ENCODE results near the gene CXorf65.

CXorf65 gene

GRCh38 chrX:71067089-71067488, 39.5 kb downstream of the CXorf65 start:
- H3K4me2 ChIP-seq (ENCODE audit: insufficient read depth, low read length, poor library complexity, severe bottlenecking), result peak overlapping the region; percentile 57
- H3K14ac ChIP-seq (ENCODE audit: low read length), result no peak overlapping the region
- H2BK15ac ChIP-seq (ENCODE audit: low read length), result no peak overlapping the region
- no peaks in the 10 kb centered on the region for H3K79me1 ChIP-seq (ENCODE audit: low read depth, low read length)
- DNase-seq (ENCODE audit: low spot score), result no peak
- H2BK5ac ChIP-seq (ENCODE audit: low read length), result no peak overlapping the region
- peak overlapping the region; percentile 65 to 93 for H3K4me3 ChIP-seq (ENCODE audit: low read length in 2 of 2)
- no peak overlapping the region for H2BK120ac ChIP-seq (ENCODE audit: low read depth, low read length)
- no peak overlapping the region for H3K4ac ChIP-seq (ENCODE audit: low read length)
- no peaks in the 10 kb centered on the region for H3K27me3 ChIP-seq (ENCODE audit: control insufficient read depth in 3 of 3, insufficient read depth in 3 of 3, low read depth in 1 of 3, low read length in 3 of 3)
- H3K9ac ChIP-seq (ENCODE audit: low read depth, low read length, poor library complexity), result peak overlapping the region; percentile 72
- H3K36me3 ChIP-seq (replicated peaks in 1 of 2; ENCODE audit: control insufficient read depth in 2 of 2, insufficient read depth in 2 of 2, low read length in 2 of 2), result peaks cover 2 to 6% of the 10 kb centered on the region in 2 donors
- no peak overlapping the region for H3K23ac ChIP-seq (ENCODE audit: low read depth, low read length, poor library complexity)
- no CpG with 5 or more reads among the region's 2 CpGs for WGBS, 2 donors (ENCODE audit: extremely low coverage in 2 of 2, insufficient read length in 2 of 2, insufficient replicate concordance in 1 of 2)
- no peaks in the 10 kb centered on the region for H3K4me1 ChIP-seq (ENCODE audit: control insufficient read depth in 2 of 2, insufficient read depth in 1 of 2, low read depth in 1 of 2, low read length in 2 of 2)
- no peak overlapping the region for H2AK5ac ChIP-seq (ENCODE audit: low read depth, low read length)
- no peak overlapping the region for H3K18ac ChIP-seq (ENCODE audit: low read length)
- H3K9me3 ChIP-seq (replicated peaks in 1 of 2; ENCODE audit: control insufficient read depth in 2 of 2, insufficient read depth in 1 of 2, low read depth in 1 of 2, low read length in 2 of 2), result no peaks in the 10 kb centered on the region
- H2AFZ ChIP-seq (ENCODE audit: low read length), result peak overlapping the region; percentile 94
- no peak overlapping the region for H2BK12ac ChIP-seq (ENCODE audit: low read length)
- H4K91ac ChIP-seq (ENCODE audit: low read depth, low read length, poor library complexity), result no peak overlapping the region
- H3K27ac ChIP-seq (replicated peaks; ENCODE audit: low read length), result no peak overlapping the region
- H4K8ac ChIP-seq (ENCODE audit: low read depth, low read length), result no peak overlapping the region

DNA sequence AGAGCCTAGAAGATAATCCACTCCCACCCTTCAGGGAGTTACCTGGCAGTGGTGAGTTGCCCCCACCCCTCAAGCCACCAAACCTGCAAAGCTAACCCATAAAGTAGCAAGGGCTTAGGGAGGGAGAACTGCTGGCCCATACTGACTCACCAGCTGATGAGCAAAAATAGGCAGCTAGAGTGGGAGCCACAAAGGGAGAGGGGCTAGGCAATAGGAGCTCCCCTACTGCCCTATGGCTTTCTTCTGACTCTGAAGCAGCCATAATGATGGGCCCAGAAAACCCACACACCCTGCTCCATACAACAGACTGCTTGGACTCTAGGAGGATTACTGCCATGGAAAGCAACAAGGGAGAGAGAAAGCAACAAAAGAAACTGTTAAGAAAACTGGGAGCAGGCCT, 46.4 kb downstream of the CXorf65 start:
- no peak overlapping the region for H4K91ac ChIP-seq (ENCODE audit: low read depth, low read length, poor library complexity)
- H3K79me1 ChIP-seq (ENCODE audit: low read depth, low read length), result no peaks in the 10 kb centered on the region
- no peak overlapping the region for H2BK12ac ChIP-seq (ENCODE audit: low read length)
- H3K27me3 ChIP-seq (ENCODE audit: control insufficient read depth in 3 of 3, insufficient read depth in 3 of 3, low read depth in 1 of 3, low read length in 3 of 3), result no peaks in the 10 kb centered on the region
- peaks cover 9 to 45% of the 10 kb centered on the region in 2 donors for H3K36me3 ChIP-seq (replicated peaks in 1 of 2; ENCODE audit: control insufficient read depth in 2 of 2, insufficient read depth in 2 of 2, low read length in 2 of 2)
- H3K9ac ChIP-seq (ENCODE audit: low read depth, low read length, poor library complexity), result no peak overlapping the region
- H2AK5ac ChIP-seq (ENCODE audit: low read depth, low read length), result no peak overlapping the region
- H3K4ac ChIP-seq (ENCODE audit: low read length), result no peak overlapping the region
- H2BK15ac ChIP-seq (ENCODE audit: low read length), result no peak overlapping the region
- H2BK5ac ChIP-seq (ENCODE audit: low read length), result no peak overlapping the region
- H3K23ac ChIP-seq (ENCODE audit: low read depth, low read length, poor library complexity), result no peak overlapping the region
- H2AFZ ChIP-seq (ENCODE audit: low read length), result no peak overlapping the region
- H3K4me3 ChIP-seq (ENCODE audit: low read length in 2 of 2), result no peak overlapping the region
- H3K18ac ChIP-seq (ENCODE audit: low read length), result no peak overlapping the region
- DNase-seq (ENCODE audit: low spot score), result no peak
- no peak overlapping the region for H4K8ac ChIP-seq (ENCODE audit: low read depth, low read length)
- no peaks in the 10 kb centered on the region for H3K4me1 ChIP-seq (ENCODE audit: control insufficient read depth in 2 of 2, insufficient read depth in 1 of 2, low read depth in 1 of 2, low read length in 2 of 2)
- H2BK120ac ChIP-seq (ENCODE audit: low read depth, low read length), result no peak overlapping the region
- H3K14ac ChIP-seq (ENCODE audit: low read length), result no peak overlapping the region
- H3K4me2 ChIP-seq (ENCODE audit: insufficient read depth, low read length, poor library complexity, severe bottlenecking), result no peak overlapping the region
- H3K9me3 ChIP-seq (replicated peaks in 1 of 2; ENCODE audit: control insufficient read depth in 2 of 2, insufficient read depth in 1 of 2, low read depth in 1 of 2, low read length in 2 of 2), result no peaks in the 10 kb centered on the region
- H3K27ac ChIP-seq (replicated peaks; ENCODE audit: low read length), result no peak overlapping the region

GRCh38 chrX:71057848-71058530, 48.6 kb downstream of the CXorf65 start:
- no peak overlapping the region for H2BK12ac ChIP-seq (ENCODE audit: low read length)
- H3K9me3 ChIP-seq (replicated peaks in 1 of 2; ENCODE audit: control insufficient read depth in 2 of 2, insufficient read depth in 1 of 2, low read depth in 1 of 2, low read length in 2 of 2), result no peaks in the 10 kb centered on the region
- H3K23ac ChIP-seq (ENCODE audit: low read depth, low read length, poor library complexity), result no peak overlapping the region
- H2AK5ac ChIP-seq (ENCODE audit: low read depth, low read length), result no peak overlapping the region
- H3K18ac ChIP-seq (ENCODE audit: low read length), result no peak overlapping the region
- H3K4ac ChIP-seq (ENCODE audit: low read length), result no peak overlapping the region
- H3K4me3 ChIP-seq (ENCODE audit: low read length in 2 of 2), result no peak overlapping the region
- no peaks in the 10 kb centered on the region for H3K27me3 ChIP-seq (ENCODE audit: control insufficient read depth in 3 of 3, insufficient read depth in 3 of 3, low read depth in 1 of 3, low read length in 3 of 3)
- H3K14ac ChIP-seq (ENCODE audit: low read length), result no peak overlapping the region
- H2BK15ac ChIP-seq (ENCODE audit: low read length), result no peak overlapping the region
- H3K79me1 ChIP-seq (ENCODE audit: low read depth, low read length), result no peaks in the 10 kb centered on the region
- H3K4me2 ChIP-seq (ENCODE audit: insufficient read depth, low read length, poor library complexity, severe bottlenecking), result no peak overlapping the region
- no peak overlapping the region for H2AFZ ChIP-seq (ENCODE audit: low read length)
- no peak overlapping the region for H2BK5ac ChIP-seq (ENCODE audit: low read length)
- H2BK120ac ChIP-seq (ENCODE audit: low read depth, low read length), result no peak overlapping the region
- H3K27ac ChIP-seq (replicated peaks; ENCODE audit: low read length), result no peak overlapping the region
- peaks cover 9 to 44% of the 10 kb centered on the region in 2 donors for H3K36me3 ChIP-seq (replicated peaks in 1 of 2; ENCODE audit: control insufficient read depth in 2 of 2, insufficient read depth in 2 of 2, low read length in 2 of 2)
- no peak overlapping the region for H4K91ac ChIP-seq (ENCODE audit: low read depth, low read length, poor library complexity)
- DNase-seq (ENCODE audit: low spot score), result no peak
- no peaks in the 10 kb centered on the region for H3K4me1 ChIP-seq (ENCODE audit: control insufficient read depth in 2 of 2, insufficient read depth in 1 of 2, low read depth in 1 of 2, low read length in 2 of 2)
- no CpG with 5 or more reads among the region's 3 CpGs for WGBS, 2 donors (ENCODE audit: extremely low coverage in 2 of 2, insufficient read length in 2 of 2, insufficient replicate concordance in 1 of 2)
- no peak overlapping the region for H3K9ac ChIP-seq (ENCODE audit: low read depth, low read length, poor library complexity)
- H4K8ac ChIP-seq (ENCODE audit: low read depth, low read length), result no peak overlapping the region

GRCh38 chrX:71056867-71057266, 49.7 kb downstream of the CXorf65 start:
- no peak overlapping the region for H2BK15ac ChIP-seq (ENCODE audit: low read length)
- H3K4me2 ChIP-seq (ENCODE audit: insufficient read depth, low read length, poor library complexity, severe bottlenecking), result no peak overlapping the region
- no peak overlapping the region for H3K18ac ChIP-seq (ENCODE audit: low read length)
- no peak overlapping the region for H2BK12ac ChIP-seq (ENCODE audit: low read length)
- H3K9me3 ChIP-seq (replicated peaks in 1 of 2; ENCODE audit: control insufficient read depth in 2 of 2, insufficient read depth in 1 of 2, low read depth in 1 of 2, low read length in 2 of 2), result no peaks in the 10 kb centered on the region
- H3K27me3 ChIP-seq (ENCODE audit: control insufficient read depth in 3 of 3, insufficient read depth in 3 of 3, low read depth in 1 of 3, low read length in 3 of 3), result no peaks in the 10 kb centered on the region
- H3K36me3 ChIP-seq (replicated peaks in 1 of 2; ENCODE audit: control insufficient read depth in 2 of 2, insufficient read depth in 2 of 2, low read length in 2 of 2), result peaks cover 6 to 36% of the 10 kb centered on the region in 2 donors
- no peak overlapping the region for H2BK120ac ChIP-seq (ENCODE audit: low read depth, low read length)
- no peak overlapping the region for H4K8ac ChIP-seq (ENCODE audit: low read depth, low read length)
- H3K79me1 ChIP-seq (ENCODE audit: low read depth, low read length), result no peaks in the 10 kb centered on the region
- no peak overlapping the region for H2BK5ac ChIP-seq (ENCODE audit: low read length)
- H3K27ac ChIP-seq (replicated peaks; ENCODE audit: low read length), result no peak overlapping the region
- no peak overlapping the region for H2AFZ ChIP-seq (ENCODE audit: low read length)
- H2AK5ac ChIP-seq (ENCODE audit: low read depth, low read length), result no peak overlapping the region
- H3K4ac ChIP-seq (ENCODE audit: low read length), result no peak overlapping the region
- H3K23ac ChIP-seq (ENCODE audit: low read depth, low read length, poor library complexity), result no peak overlapping the region
- H3K14ac ChIP-seq (ENCODE audit: low read length), result no peak overlapping the region
- no peak for DNase-seq (ENCODE audit: low spot score)
- no peak overlapping the region for H3K4me3 ChIP-seq (ENCODE audit: low read length in 2 of 2)
- H3K9ac ChIP-seq (ENCODE audit: low read depth, low read length, poor library complexity), result no peak overlapping the region
- H4K91ac ChIP-seq (ENCODE audit: low read depth, low read length, poor library complexity), result no peak overlapping the region
- peaks cover 0 to 2% of the 10 kb centered on the region in 2 donors for H3K4me1 ChIP-seq (ENCODE audit: control insufficient read depth in 2 of 2, insufficient read depth in 1 of 2, low read depth in 1 of 2, low read length in 2 of 2)
